G401.6 (cell line): ENCODE data around the gene SLC9A9.

Experiments
- FAIRE-seq: peaks from 2 replicates; lab custom pipeline; 2012; peaks lifted over from hg19 to GRCh38; lab: Jason Lieb, UNC

The SLC9A9 gene

DNA sequence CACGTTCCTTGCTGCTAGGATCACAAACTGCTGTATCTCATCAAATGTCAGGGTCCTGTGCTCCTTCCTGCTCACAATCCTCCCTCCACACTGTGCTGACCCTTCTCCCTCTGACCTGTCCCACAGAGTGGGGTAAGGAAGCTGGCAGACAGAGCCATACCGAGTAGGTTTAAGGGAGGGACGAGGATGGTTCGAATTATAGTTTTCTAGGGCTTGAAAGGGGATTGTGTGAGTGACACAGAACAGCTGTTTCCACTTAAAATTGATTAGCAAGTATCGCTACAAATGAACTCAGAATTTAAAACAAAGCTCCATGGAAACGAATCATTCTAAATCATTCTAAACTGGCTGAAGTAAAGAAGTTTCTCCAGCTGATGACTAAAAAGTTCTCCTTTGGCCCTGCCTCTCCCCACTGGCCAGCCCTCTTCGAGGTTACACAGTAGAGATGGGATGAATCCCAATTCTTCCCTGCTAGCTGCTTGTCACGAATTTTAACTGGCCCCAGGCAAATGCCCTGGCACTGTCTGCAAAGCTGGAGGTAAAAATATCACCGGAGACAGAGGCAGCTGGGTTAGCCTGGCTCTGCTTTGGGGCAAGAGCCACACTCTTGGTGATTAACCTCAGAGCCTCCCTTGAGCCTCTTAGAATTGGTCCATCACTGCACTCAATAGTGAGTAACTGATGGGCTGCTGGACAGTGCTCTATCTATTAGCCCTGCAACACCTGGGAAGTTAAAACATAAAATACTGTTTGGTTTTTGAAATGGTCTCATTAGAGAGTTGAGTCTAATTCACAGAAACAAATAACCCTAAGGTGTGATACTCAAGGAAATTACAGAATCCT is 533.8 kb downstream of the SLC9A9 start:
- FAIRE-seq: no peak

DNA sequence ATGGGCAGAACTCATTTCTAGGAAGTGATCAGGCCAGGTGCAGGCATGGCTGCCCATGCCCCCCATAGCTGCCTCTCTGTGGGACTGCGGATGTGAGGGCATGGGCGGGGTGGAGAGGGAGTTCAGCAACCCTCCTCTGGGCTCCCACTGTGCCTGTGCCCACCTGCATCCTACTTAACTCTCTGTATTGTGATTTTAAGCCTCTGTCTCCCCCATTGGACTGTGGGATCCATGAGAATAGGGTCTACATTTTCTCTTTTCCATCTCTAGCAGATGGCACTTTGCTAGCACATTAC is 534.4 kb downstream of the SLC9A9 start:
- FAIRE-seq: no peak

DNA sequence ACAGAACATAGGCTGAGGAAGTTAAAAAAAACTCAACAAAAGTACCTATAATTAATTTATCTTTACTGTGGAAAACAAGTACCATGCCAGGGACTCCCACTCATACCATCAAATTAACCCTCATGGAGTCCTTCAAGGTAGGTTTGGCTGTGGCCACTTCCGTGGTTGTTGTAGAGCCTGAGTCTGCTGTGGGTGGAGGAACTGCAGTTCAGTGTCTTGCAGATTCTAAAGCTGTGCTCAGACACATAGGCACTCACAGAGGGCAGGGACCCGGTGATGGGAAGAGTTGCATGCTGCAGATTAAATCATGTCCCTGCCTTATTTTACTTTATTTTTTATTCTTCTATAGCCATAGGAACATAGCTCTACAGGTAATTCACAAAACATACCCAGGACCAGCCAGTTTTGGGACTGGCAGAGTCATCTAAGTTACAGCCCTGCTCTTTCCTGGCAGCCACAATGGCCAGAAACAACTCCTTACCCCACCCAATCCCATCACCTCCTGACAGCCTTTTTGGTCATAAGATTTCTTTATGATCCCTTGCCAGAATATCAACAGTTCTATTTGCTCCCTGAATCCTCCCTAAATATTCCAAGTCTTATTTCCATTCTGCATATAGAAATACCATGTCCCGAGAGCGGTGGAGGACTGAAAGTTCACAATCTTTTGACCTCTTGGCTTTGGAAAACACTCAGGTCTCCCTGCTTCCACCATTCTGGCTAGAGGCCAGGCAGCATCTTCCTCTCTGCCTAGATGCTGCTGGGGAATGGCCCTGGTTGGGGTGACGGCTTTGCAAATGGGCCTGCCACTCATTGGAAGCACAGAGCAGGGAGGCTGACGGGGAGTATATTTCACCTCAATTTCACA is 535.0 kb downstream of the SLC9A9 start:
- no peak for FAIRE-seq

DNA sequence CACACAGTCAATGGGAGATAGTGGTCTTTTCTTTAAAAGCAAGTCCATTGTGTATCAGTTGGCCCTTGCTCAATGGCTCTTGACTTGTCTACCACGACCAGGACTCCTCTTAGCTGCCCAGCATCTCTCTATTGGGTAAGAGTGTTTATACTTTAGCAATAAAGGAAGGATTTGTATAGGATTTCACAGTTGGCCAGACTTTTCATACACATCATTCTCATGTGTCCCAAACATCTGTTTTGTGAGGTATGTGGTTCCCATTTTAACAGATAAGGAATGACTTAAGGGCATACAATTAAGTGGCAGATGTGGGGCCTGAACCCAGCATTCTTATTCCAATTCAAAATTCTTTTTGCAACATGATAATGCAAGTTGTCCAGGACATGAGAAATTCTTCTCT is 537.2 kb downstream of the SLC9A9 start:
- FAIRE-seq: no peak

DNA sequence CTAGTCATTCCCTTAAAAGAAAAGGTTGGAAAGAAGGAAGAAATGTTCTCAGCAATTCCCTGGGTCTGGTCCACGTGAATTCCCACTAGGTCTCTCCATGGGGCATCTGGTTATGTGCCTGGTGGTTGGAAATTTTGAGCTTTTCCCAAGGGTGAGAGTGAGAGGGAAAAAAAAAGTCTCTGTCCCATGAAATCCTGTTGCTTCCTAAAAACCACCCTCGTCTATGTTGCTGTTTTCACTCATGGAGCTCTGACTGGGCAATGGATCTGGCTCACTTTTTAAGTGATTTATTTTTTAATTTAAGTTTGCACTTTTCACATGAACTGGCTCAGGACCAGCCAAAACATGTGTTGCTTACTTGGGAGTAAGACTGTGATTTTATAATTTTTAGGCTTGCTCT is 538.6 kb downstream of the SLC9A9 start:
- no peak for FAIRE-seq

DNA sequence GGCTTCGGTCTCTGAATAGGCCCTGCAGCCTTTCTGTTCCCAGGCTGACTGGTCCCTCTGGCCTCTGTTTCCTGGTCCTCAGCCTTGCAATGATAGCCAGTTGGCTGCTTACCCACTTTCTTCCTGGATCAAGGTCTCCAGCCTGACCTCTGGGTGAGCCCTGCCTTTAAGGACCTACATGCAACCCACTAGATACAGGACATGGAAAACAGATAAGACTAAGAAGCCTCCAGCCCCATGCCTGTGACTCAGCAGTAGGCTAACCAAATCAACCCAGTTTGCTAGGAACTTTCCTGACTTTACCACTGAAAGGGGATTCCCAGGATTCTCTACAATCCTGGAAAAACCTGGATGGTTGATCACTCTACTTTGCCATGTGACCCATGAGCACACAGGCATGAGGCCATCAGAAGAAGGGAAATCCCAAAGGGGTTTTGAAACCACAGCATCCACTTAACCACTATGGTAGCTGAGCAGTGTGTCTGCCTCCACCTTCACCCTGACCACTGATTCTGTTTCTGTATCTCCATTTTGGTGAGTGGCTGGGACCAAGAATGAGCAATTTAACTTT is 540.6 kb downstream of the SLC9A9 start:
- no peak for FAIRE-seq

DNA sequence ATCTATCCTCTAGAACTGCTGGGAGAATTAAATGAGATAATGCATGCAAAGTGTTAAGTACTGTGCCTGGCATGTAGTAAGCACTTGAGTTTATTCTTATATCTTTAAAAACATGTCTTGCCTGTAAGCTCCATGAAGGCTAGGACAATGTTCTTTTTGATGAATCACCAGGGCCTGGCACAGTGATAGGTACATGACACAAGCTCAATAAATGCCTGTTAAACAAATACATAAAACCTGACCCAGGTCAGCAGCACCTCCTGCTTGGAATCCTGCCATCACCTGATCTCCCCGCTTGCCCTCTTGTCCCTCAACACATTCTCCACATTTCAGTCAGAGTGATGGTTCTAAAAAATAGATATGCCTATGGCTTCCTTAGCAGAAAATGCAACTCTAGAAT is 541.9 kb downstream of the SLC9A9 start:
- FAIRE-seq: no peak

DNA sequence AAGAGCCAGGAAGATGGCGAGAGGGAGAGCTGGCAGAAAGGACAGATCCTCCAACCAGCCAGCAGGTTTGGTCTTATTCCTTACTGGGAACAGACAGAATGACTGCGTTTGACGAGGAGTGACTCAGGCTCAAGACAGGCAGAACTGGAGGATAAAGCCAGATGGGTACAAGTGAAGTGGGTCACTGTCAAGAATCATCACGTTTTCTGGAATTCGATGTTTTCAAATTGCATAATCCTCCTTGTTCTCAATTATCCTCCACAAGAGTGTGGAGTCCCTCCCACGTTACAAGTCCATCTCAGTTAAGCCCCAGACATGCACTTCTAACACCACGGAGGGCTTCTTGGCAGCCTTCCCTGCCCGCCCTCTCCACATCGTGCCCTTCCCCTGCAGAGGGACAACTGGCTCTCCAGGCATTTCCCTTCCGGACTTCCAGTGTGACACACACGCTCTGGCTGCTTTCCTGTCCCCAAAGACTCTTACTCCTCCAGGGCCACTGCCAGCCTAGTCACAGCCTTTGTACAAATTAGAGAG is 545.6 kb downstream of the SLC9A9 start:
- FAIRE-seq: no peak

DNA sequence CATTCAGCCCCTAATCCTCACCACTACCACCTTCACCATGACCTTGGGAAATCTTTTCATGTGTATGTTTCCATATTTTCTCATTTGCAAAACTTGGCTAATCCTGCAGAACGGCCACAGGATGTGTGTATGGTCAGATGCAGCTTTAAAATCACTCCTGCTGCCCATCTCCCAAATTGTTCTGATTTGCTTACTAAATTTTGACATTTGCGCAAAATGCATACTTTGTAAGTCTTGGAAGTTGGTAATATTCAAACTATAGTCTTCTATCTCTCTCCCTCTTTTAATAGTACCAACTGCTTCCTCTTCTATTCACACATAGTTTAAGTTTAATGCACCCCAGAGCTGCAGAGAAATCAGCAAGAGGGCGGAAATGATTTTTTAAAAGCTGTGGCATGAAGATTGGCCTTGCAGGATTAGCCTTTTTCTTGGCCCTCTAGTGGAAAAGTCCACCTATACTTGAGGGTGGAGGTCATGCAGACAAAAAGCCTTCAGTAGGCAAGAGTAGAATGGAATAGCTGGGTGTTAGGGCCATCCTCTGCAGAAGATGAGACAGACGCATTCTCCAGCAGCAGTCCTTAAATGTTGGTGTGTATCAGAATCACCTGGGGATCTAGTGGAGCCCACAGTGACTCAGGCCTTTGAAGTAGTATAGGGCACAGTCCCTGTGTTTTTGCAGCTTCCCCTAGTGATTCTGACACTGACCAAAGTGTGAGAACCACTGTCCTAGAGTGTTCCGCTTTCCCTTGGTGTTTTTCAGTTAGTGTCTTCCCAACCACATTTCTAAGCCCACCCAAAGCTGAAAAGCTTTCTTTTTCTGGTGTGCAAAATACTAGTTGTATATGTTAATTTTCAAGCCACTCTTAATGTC is 547.0 kb downstream of the SLC9A9 start:
- FAIRE-seq: no peak

DNA sequence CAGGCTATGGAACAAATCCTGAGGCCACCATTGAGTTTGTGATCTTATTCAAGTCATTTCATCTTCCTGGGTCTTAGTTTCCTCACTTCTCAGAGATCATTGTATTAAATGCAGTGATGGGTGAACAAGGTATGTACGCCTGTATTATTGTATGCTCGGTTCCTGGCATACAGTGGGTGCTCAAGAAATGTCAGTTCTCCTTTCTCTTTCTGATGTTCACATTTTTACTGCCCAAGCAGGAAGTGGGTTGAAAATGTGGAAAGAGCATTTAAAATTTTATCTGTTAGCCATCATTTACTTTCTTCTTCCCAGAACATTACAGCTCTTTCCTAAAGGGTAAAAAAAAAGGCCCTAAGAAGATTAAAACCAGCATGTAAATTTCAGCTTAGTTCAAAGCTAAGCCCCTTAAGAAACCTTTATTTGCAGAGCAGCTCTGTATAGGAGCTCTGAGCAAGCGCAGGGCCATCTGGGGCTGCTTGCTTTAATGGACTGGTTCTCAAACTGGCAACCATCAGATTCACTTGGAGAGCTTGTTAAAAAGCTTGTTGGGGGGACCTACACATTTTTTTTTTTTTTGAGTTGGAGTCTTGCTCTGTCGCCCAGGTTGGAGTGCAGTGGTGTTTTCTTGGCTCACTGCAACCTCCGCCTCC is 549.3 kb downstream of the SLC9A9 start:
- FAIRE-seq: no peak

DNA sequence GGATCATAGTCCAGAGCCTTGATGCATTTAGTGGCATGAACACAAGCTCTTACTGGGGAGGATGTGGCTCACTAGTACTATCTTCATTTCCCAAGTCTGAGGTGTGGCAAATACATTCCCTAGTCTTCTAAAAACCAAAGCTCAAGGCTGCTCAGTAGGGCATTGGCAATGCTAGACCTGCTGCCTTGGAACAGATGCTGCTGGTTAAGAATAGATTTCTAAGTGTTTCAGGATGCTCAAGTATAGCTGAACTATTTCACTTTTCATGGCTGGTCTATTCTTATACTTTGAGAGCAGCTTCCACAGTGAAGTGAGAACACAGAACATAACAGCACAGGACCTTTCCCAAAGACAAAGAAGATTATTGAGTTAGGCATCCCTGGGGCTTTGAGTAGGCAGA is 549.9 kb downstream of the SLC9A9 start:
- no peak for FAIRE-seq

DNA sequence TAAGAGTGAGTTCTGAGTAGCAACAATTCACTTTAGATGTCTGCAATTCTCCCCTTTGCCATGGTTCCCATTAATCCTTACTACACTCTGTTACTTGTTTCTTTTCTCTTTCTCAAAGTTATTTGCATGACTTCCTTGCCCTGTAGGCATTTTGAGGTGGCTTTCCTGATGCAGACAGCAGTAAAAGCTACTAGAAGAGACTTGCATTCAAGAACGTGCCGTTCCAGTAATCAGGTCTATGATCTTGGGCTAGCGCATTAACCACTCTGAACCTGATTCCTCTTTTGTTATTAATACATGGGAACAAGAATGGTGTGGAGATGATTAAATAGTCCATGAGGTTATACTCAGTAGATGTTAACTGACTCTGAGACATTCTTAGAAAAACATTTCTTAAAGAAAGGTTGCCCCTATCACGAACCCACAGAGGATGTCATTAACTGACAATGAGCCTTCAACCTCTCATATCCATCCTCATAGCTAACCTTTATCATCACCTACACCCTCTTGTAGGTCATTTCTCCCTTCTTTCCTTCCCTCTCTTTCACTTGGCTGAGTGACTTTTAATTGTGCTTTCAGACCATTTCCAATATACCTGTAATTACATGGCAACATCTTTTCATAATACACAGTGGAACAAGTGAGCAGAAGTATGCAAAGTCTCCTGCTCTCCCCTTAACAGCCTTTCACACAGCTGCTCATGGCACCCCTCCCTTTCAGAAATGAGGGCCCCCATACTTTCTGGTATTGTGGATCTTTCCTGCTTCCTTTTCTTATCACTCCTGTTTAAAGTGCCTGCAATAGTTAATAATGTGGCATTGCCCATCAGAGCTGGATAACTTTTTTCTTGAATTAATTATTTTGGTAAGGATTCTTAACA is 552.8 kb downstream of the SLC9A9 start:
- FAIRE-seq: no peak

DNA sequence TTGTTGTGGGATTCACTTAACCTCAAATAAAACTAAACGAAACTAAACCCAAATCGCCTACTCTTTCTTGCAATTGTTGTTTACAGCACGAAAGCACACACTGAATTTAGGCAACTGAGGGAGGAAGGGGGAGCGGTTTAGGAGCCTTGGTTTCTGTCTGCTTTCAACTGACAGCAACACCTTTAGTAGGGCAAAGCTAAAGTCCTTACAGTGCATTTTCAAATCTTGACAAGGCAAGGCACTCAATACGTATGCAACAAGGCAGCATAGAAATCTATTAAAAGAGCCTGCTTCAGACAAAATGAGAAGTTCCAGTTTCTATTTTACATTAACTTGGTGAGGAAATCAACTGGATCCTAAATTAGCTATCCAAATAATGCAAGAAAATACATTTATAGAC is 554.1 kb downstream of the SLC9A9 start:
- FAIRE-seq: no peak

DNA sequence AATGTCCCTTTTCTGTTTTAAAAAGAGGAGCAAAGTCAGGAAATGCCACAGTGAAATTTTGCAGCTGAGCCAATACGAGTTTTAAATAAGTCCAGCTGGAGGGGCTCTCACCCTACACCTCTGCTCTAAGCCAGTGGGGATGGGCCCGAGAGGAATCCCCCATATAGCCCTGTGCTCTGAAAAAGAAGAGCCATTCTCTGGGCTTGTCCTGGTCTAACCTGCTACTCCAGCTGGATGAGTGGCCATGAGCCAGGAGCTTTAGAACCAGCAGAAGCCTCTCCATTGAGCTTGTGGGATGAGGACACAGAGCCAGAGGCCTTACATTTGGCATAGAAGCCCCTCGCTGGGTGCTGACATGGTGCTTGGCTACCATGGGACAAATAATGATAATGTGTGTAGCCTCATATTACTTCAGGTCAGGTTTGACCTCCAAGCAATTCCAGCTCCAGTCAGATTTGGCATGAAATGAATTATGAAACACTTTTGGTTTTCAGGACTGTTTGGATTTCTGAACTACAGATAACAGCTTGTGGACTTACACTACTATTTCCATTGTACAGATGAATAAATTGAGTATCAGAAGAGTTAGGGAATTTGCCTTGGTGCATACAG is 556.3 kb downstream of the SLC9A9 start:
- no peak for FAIRE-seq

DNA sequence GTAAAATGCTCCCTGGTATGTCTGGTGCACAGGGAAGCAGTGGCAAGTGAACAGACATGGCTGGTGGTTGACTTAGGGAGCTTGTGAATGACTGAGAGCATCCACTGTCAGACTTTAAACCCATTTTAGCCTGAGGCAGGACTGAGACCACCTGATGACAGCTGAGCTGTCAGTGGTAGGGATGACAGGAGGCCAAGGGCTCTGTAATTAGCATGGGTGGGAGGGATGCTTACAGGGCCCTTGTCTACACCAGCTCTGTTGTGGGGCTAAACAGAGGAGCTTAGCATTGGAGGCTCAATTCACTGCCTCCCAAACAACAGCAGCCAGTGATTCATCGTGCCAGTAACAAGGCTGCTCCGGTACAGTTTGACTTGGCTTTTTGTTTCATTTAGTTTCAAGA is 559.3 kb downstream of the SLC9A9 start:
- no peak for FAIRE-seq

DNA sequence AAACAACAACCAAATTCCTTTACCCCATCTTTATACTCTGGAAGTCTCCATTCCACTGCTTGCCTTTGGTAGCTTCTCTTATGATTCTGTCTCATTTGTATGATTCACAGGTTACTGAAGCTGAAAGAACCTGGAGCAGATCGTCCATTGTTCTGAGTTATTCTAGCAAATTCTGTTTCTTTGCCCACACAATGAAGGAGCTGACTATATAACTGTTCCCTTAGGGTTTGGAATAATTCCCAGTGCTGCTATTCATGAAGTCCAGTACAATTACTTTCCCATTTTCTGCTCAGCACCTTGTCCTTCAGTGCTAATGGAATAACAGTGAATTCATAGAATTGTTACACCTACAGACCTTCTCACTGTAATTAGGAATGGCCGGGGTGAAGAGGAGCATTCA is 560.9 kb downstream of the SLC9A9 start:
- no peak for FAIRE-seq

DNA sequence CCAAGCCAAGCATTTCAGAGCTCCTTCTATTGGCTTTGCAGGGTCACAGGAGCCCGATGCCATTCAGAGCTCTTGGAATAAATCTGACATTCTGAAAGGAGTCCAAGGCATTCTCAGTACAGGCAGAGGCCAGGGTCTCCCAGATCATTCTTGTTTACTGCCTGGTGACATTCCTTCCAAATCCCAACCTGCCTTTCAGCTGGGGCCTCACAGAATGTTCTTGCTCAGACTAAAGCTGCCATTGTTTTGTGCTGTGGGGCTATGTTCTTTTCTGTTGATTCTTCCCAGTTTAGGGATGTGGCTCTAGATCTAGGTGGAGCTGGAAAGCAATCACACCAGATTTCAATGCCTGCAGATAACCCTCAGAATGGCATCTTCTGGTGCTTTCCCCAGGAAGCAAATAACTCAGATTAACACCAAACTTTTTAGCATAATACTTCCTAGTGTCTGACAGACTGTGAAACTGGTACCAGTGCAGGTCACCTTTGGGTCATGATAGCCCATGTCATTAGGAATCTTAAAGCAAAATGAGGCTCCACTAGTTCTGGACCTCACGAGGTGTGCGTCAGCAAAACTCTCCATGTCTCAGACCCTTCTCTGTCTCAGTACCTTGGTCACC is 561.8 kb downstream of the SLC9A9 start:
- no peak for FAIRE-seq

DNA sequence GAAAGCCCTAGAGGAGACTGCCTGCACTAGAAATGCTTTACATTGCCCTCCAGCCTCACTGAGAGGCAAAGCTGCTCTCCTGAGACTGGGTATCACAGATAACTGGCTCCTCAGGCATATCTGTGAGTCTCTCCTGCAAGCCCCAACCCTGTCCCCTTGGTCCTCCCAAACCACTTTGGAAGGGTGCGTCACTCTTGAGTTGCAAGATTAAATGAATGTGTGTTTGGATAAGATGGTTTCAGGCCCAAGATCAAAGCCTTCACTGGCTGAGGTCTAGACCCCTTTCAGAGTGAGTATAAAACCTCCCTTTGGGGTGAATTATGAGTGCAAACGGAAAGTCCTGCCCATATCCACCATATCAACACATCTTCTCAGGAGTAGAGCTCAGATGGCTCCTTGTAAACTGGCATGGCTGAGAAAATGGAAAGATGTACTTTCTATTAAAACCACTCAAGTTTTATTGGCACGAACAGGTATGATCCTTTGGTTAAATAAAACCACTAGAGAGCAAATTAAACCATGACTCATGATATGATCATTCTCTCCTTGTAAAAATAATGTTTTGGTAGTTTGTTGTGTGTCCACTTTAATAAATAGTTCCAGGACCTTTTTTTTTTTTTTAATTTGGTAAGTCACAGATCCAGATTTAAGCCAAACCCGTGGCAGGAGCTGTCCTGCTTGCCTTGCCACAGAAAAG is 564.7 kb downstream of the SLC9A9 start:
- no peak for FAIRE-seq

DNA sequence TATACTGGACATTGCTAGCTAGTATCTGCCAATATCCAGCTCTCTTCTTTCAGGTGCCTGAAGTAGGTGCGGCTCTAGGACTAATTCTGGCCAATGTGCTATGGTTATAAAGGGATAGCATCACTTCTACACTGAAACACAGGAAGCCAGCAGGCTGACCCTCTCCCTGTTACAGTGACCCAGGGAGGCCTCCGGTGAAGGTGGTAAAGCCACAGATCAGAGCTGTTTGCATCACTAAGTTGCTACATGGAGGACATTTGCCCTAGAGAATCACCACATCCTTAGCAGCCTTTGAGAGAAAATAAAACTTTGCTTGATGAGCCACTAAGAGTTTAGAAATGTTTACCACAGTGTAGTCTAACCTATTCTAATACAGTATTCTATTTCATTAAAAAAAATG is 567.3 kb downstream of the SLC9A9 start:
- FAIRE-seq: no peak
